Effector CD4-positive, alpha-beta T cell (primary cell): Measurements from ENCODE around the gene MAP7D3.
"Not testable (repeated sequence)": the region's sequence is repeated elsewhere in the genome, so short reads cannot be mapped to it uniquely, and the experiment has no call there.

Experiments
- DNase-seq: peaks from one replicate; pipeline ENCODE4 v3.0.0-alpha.2; 2020

Gene MAP7D3

GRCh38 chrX:136171420-136171819 lies 79.8 kb downstream of the MAP7D3 start:
- DNase-seq = no peak

GRCh38 chrX:136170139-136170800 lies 80.9 kb downstream of the MAP7D3 start:
- no peak for DNase-seq

GRCh38 chrX:136168929-136169735 lies 82.1 kb downstream of the MAP7D3 start:
- no peak for DNase-seq

GRCh38 chrX:136167989-136168388 lies 83.2 kb downstream of the MAP7D3 start:
- not testable (repeated sequence) for DNase-seq

- DNase-seq = no peak
Observed at GRCh38 chrX:136166221-136166855, 84.9 kb downstream of the MAP7D3 start.

GRCh38 chrX:136165406-136165805 lies 85.8 kb downstream of the MAP7D3 start:
- DNase-seq = no peak

GRCh38 chrX:136163689-136164088 lies 87.5 kb downstream of the MAP7D3 start:
- DNase-seq = no peak
